ENCODE results near the gene PLXNA2.

Gene PLXNA2

DNA sequence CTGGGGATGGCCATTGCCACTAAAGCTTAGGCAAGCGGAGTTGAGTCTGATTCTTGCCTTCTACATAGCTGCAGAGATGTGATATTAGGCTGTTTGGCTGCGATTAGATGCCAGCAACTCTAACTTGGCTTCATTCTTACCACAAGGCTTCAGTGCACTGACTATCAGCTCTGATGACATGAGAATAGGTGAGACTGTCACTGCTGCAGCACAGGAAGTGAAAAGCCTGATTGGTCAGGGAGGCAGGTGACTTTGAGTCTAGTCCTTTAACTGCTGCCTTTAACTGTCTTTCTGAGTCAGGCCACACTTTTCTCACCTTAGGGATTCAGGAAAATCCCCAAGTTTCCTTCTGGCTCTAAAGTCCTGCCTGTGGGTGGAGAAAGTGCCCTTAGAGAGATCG lies 14.1 kb upstream of the PLXNA2 start:
- no peak overlapping the region for H3K27ac ChIP-seq (ENCODE audit: low read length)
- no peak overlapping the region for H2AFZ ChIP-seq (ENCODE audit: low read depth, low read length)
- ATAC-seq (ENCODE audit: insufficient read depth, low read depth) (no peak), DNase-seq (no peak)
- no peaks in the 10 kb centered on the region for H3K4me1 ChIP-seq (ENCODE audit: insufficient read depth, low read length)
- no peak overlapping the region for H3K4me3 ChIP-seq (ENCODE audit: low read depth in 1 of 2, low read length in 2 of 2)
- no peaks in the 10 kb centered on the region for H3K9me3 ChIP-seq (ENCODE audit: insufficient read depth, low read length, severe bottlenecking)
- no peaks in the 10 kb centered on the region for H3K36me3 ChIP-seq (ENCODE audit: insufficient read depth, low read length)
- H3K27me3 ChIP-seq (ENCODE audit: insufficient read depth, low read length, poor library complexity), result peaks cover 6% of the 10 kb centered on the region
- H3K79me2 ChIP-seq (ENCODE audit: insufficient read depth, low read length), result no peaks in the 10 kb centered on the region
- H3K9ac ChIP-seq (ENCODE audit: low read depth, low read length), result no peak overlapping the region
- TF ChIP-seq, protein P1, sequence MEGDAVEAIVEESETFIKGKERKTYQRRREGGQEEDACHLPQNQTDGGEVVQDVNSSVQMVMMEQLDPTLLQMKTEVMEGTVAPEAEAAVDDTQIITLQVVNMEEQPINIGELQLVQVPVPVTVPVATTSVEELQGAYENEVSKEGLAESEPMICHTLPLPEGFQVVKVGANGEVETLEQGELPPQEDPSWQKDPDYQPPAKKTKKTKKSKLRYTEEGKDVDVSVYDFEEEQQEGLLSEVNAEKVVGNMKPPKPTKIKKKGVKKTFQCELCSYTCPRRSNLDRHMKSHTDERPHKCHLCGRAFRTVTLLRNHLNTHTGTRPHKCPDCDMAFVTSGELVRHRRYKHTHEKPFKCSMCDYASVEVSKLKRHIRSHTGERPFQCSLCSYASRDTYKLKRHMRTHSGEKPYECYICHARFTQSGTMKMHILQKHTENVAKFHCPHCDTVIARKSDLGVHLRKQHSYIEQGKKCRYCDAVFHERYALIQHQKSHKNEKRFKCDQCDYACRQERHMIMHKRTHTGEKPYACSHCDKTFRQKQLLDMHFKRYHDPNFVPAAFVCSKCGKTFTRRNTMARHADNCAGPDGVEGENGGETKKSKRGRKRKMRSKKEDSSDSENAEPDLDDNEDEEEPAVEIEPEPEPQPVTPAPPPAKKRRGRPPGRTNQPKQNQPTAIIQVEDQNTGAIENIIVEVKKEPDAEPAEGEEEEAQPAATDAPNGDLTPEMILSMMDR (IDR thresholded peaks at IDR 0.05; ENCODE audit: borderline replicate concordance, extremely low read depth, low read length, poor library complexity, severe bottlenecking), result no peak
- no peak for TF ChIP-seq EZH2 (IDR thresholded peaks at IDR 0.05; ENCODE audit: borderline replicate concordance, low read depth, low read length, severe bottlenecking)
- H4K20me1 ChIP-seq (ENCODE audit: insufficient read depth, low read length), result no peaks in the 10 kb centered on the region
- H3K4me2 ChIP-seq (ENCODE audit: insufficient read depth, low read length), result no peak overlapping the region

DNA sequence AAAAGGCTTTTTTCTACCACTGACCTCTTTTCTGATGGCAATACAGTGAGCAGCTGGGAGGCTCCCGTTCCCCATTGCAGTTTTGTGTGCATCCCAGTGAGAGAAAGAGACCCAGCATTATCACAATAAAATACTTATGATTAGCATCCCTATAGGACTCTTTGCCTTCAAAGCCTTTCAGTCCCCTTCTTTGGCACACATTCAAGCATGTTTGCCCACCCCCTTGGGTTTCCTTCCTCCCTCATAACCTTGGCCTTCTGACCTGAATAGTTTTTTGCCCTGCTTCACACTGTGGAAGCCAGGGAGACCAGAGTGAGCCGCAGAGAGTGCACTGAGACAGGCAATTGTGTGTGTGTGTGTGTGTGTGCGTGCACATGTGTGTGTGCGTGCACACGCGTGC lies 13.2 kb upstream of the PLXNA2 start:
- Histone ChIP-seq H3K4me2 (ENCODE audit: insufficient read depth, low read length) (no peak overlapping the region), H3K27me3 (ENCODE audit: insufficient read depth, low read length, poor library complexity) (peaks cover 9% of the 10 kb centered on the region), H3K4me1 (ENCODE audit: insufficient read depth, low read length) (no peaks in the 10 kb centered on the region), H4K20me1 (ENCODE audit: insufficient read depth, low read length) (no peaks in the 10 kb centered on the region), H3K79me2 (ENCODE audit: insufficient read depth, low read length) (no peaks in the 10 kb centered on the region), H3K36me3 (ENCODE audit: insufficient read depth, low read length) (no peaks in the 10 kb centered on the region), H2AFZ (ENCODE audit: low read depth, low read length) (no peak overlapping the region), H3K9ac (ENCODE audit: low read depth, low read length) (no peak overlapping the region), H3K27ac (ENCODE audit: low read length) (no peak overlapping the region), H3K9me3 (ENCODE audit: insufficient read depth, low read length, severe bottlenecking) (no peaks in the 10 kb centered on the region), H3K4me3 (ENCODE audit: low read depth in 1 of 2, low read length in 2 of 2) (no peak overlapping the region)
- TF ChIP-seq EZH2 (IDR thresholded peaks at IDR 0.05; ENCODE audit: borderline replicate concordance, low read depth, low read length, severe bottlenecking), result no peak
- TF ChIP-seq, protein P1 (IDR thresholded peaks at IDR 0.05; ENCODE audit: borderline replicate concordance, extremely low read depth, low read length, poor library complexity, severe bottlenecking), result no peak
- no peak for ATAC-seq (ENCODE audit: insufficient read depth, low read depth)
- DNase-seq, result no peak

DNA sequence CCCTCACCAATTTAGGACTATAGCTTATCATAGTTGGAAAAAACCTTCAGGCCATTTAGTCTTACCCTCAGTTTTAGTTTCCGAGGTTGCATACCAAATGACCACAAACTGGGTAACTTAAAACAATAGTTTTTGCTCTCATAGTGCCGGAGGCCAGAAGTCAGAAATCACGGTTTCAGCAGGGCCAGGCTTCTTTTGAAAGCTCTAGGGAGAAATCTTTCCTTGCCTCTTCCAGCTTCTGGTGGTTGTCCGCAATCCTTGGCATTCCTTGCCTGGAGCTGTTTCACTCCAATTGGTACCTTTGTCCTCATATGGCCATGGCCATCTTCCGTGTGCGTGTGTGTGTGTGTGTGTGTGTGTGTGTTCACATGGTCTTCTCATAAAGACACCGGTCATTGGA lies 12.4 kb upstream of the PLXNA2 start:
- TF ChIP-seq, protein P1 (IDR thresholded peaks at IDR 0.05; ENCODE audit: borderline replicate concordance, extremely low read depth, low read length, poor library complexity, severe bottlenecking), result no peak
- TF ChIP-seq EZH2 (IDR thresholded peaks at IDR 0.05; ENCODE audit: borderline replicate concordance, low read depth, low read length, severe bottlenecking), result no peak
- Histone ChIP-seq H3K4me1 (ENCODE audit: insufficient read depth, low read length) (no peaks in the 10 kb centered on the region), H2AFZ (ENCODE audit: low read depth, low read length) (no peak overlapping the region), H4K20me1 (ENCODE audit: insufficient read depth, low read length) (no peaks in the 10 kb centered on the region), H3K79me2 (ENCODE audit: insufficient read depth, low read length) (no peaks in the 10 kb centered on the region), H3K4me2 (ENCODE audit: insufficient read depth, low read length) (no peak overlapping the region), H3K9ac (ENCODE audit: low read depth, low read length) (no peak overlapping the region), H3K27me3 (ENCODE audit: insufficient read depth, low read length, poor library complexity) (peaks cover 15% of the 10 kb centered on the region), H3K4me3 (ENCODE audit: low read depth in 1 of 2, low read length in 2 of 2) (no peak overlapping the region), H3K9me3 (ENCODE audit: insufficient read depth, low read length, severe bottlenecking) (no peaks in the 10 kb centered on the region), H3K36me3 (ENCODE audit: insufficient read depth, low read length) (no peaks in the 10 kb centered on the region), H3K27ac (ENCODE audit: low read length) (no peak overlapping the region)
- no peak for ATAC-seq (ENCODE audit: insufficient read depth, low read depth)
- DNase-seq, result no peak

DNA sequence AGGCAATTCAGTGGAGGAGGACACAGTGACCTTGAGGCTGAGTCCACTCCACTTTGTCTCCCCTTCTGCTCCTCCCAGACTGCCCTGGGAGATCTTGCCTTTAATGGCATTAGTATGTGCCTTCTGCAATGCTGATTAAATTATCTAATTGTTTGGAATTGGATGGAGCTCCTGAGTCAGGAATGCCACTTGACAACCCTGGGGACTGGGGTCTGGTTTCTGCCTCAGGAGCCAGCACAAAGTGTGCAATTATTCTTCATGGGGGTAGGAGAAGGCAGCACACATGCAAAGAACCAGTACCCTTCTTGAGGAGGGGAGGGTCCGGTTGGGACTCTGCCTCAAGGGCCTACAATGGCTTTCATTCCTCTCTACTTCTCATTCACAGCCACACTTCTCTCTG lies 11.9 kb upstream of the PLXNA2 start:
- Histone ChIP-seq H3K9ac (ENCODE audit: low read depth, low read length) (no peak overlapping the region), H3K4me1 (ENCODE audit: insufficient read depth, low read length) (no peaks in the 10 kb centered on the region), H3K27me3 (ENCODE audit: insufficient read depth, low read length, poor library complexity) (peaks cover 19% of the 10 kb centered on the region), H3K36me3 (ENCODE audit: insufficient read depth, low read length) (no peaks in the 10 kb centered on the region), H4K20me1 (ENCODE audit: insufficient read depth, low read length) (no peaks in the 10 kb centered on the region), H3K4me2 (ENCODE audit: insufficient read depth, low read length) (no peak overlapping the region), H2AFZ (ENCODE audit: low read depth, low read length) (no peak overlapping the region), H3K27ac (ENCODE audit: low read length) (no peak overlapping the region), H3K9me3 (ENCODE audit: insufficient read depth, low read length, severe bottlenecking) (no peaks in the 10 kb centered on the region), H3K79me2 (ENCODE audit: insufficient read depth, low read length) (no peaks in the 10 kb centered on the region), H3K4me3 (ENCODE audit: low read depth in 1 of 2, low read length in 2 of 2) (no peak overlapping the region)
- ATAC-seq (ENCODE audit: insufficient read depth, low read depth), result no peak
- DNase-seq, result no peak
- TF ChIP-seq, protein P1 (IDR thresholded peaks at IDR 0.05; ENCODE audit: borderline replicate concordance, extremely low read depth, low read length, poor library complexity, severe bottlenecking), result no peak
- TF ChIP-seq EZH2 (IDR thresholded peaks at IDR 0.05; ENCODE audit: borderline replicate concordance, low read depth, low read length, severe bottlenecking), result no peak
